Mammary epithelial cell (primary cell): ENCODE data around the gene RPS27A.
"Not testable (repeated sequence)": the region's sequence is repeated elsewhere in the genome, so short reads cannot be mapped to it uniquely, and the experiment has no call there.

Experiments
- CTCF ChIP-seq, 2 donors: IDR thresholded peaks in 1 of 2; conservative IDR thresholded peaks in 1 of 2; 2 replicates each; pipeline ENCODE4 v1.5.1; 2011 to 2012; ENCODE audit warnings: inconsistent platforms in 2 of 2, low read length in 2 of 2, mild to moderate bottlenecking in 2 of 2, control low read depth in 1 of 2, low read depth in 1 of 2; ENCODE audit not compliant: insufficient read depth in 1 of 2; ENCODE audit errors: extremely low read depth in 1 of 2
- EZH2 ChIP-seq: IDR thresholded peaks from 2 replicates; pipeline ENCODE4 v1.6.1; 2012; ENCODE audit warnings: low read length, inconsistent platforms, borderline replicate concordance

GRCh38 chr2:55241582-55241981 is 9.1 kb downstream of the RPS27A start:
- TF ChIP-seq CTCF (conservative IDR thresholded peaks at IDR 0.05 in 1 of 2, IDR thresholded peaks at IDR 0.05 in 1 of 2; ENCODE audit: extremely low read depth in 1 of 2, insufficient read depth in 1 of 2, low read depth in 1 of 2, low read length in 2 of 2); EZH2: not testable (repeated sequence)
